A549 (cell line): Measurements from ENCODE around the gene APLP2.

Experiments used
- CTCF ChIP-seq: fragments of >200 bp; sonication (Bioruptor Twin); formaldehyde crosslinking; IDR thresholded peaks from 3 replicates; pipeline ENCODE4 v1.5.1; 2016
- ZFP36 ChIP-seq: fragments of 450-650 bp; IDR thresholded peaks from 2 replicates; pipeline ENCODE4 v1.6.1; 2014; ENCODE audit warnings: borderline replicate concordance; ENCODE audit not compliant: partially characterized antibody

DNA sequence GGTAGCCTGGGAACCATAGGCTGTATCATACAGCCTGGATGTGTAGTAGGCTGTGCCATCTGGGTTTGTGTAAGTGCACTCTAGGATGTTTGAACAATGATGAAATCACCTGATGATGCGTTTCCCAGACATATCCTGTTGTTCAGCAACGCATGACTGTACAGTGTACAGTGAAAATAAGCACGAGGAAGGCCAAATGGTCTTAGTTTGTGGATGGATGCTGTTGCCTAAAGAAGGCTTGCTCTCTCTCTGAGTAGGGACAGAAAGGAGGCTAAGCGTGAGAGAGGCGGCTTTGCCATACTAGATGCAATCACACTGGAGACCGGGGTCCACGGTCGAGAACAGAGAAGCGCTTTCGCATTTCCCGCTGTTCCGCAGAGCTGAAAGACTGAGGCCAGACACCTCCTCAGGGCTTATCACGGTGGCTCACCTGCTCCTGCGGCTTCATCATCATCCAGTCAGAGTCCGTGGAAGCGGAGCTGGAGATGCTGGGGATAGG lies 27.6 kb upstream of the APLP2 start:
- TF ChIP-seq CTCF, result no peak
- no peak for TF ChIP-seq ZFP36
